GM21526 (cell line): ENCODE measurements around the gene GALNS.

Experiments used
- ATAC-seq: cut with Tn5 transposase; IDR thresholded peaks from one replicate; pipeline ENCODE4 v1.9.1; 2021; ENCODE audit warnings: moderate library complexity; ENCODE audit not compliant: unreplicated experiment, low FRiP score

Gene GALNS

GRCh38 chr16:88877564-88878289, 21.0 kb upstream of the GALNS start:
- ATAC-seq: no peak

GRCh38 chr16:88876942-88877526, 20.3 kb upstream of the GALNS start:
- no peak for ATAC-seq

- no peak for ATAC-seq
These were observed 19.0 kb upstream of the GALNS start for GRCh38 chr16:88875703-88876234.

- no peak for ATAC-seq
These were observed 18.3 kb upstream of the GALNS start for GRCh38 chr16:88874938-88875599.

- no peak for ATAC-seq
These were observed 16.0 kb upstream of the GALNS start for GRCh38 chr16:88872650-88873331.

GRCh38 chr16:88871730-88872416, 15.1 kb upstream of the GALNS start:
- ATAC-seq: no peak

GRCh38 chr16:88871349-88871702, 14.6 kb upstream of the GALNS start:
- ATAC-seq: no peak

GRCh38 chr16:88870608-88871348, 14.0 kb upstream of the GALNS start:
- no peak for ATAC-seq

- no peak for ATAC-seq
These were observed 12.9 kb upstream of the GALNS start for GRCh38 chr16:88869673-88869980.

- no peak for ATAC-seq
These were observed 12.4 kb upstream of the GALNS start for GRCh38 chr16:88868974-88869672.

GRCh38 chr16:88867581-88868246, 11.0 kb upstream of the GALNS start:
- no peak for ATAC-seq

GRCh38 chr16:88866151-88866920, 9.6 kb upstream of the GALNS start, which contains the start of gene PABPN1L:
PABPN1L (minus strand) TSS chr16:88866660; CDS start chr16:88866606, 54 bp downstream.
- ATAC-seq: no peak

GRCh38 chr16:88865742-88866141, 9.0 kb upstream of the GALNS start:
- ATAC-seq: no peak

- ATAC-seq: no peak
These were observed 8.6 kb upstream of the GALNS start for GRCh38 chr16:88865310-88865709.

GRCh38 chr16:88864521-88864920, 7.8 kb upstream of the GALNS start:
- no peak for ATAC-seq

GRCh38 chr16:88864099-88864498, 7.4 kb upstream of the GALNS start:
- no peak for ATAC-seq

- ATAC-seq: no peak
These were observed 6.7 kb upstream of the GALNS start for GRCh38 chr16:88863426-88863825.

GRCh38 chr16:88862968-88863367, 6.2 kb upstream of the GALNS start:
- ATAC-seq: no peak
